Pancreas (tissue), 10 donors: Measurements from ENCODE around the gene CEP85L. TPM values are rescaled to one million over a fixed set of nuclear protein-coding genes. Genes with fewer than 3 reads are reported as not detected.

Experiments used
- ATAC-seq, 4 donors: fragments of 200-7000 bp; cut with Tn5 transposase; one replicate each; pipeline versions ENCODE4 v1.8.0 to v1.9.1; 2020; ENCODE audit warnings: mild to moderate bottlenecking in 4 of 4, moderate library complexity in 4 of 4
- DNase-seq, 6 donors: peaks; one replicate each; pipeline ENCODE4 v3.0.0-alpha.2; 2020
- FAIRE-seq: peaks from 2 replicates; lab custom pipeline; 2012; peaks lifted over from hg19 to GRCh38; lab: Jason Lieb, UNC
- H3K27ac ChIP-seq, 4 donors: fragments of 200-600 bp; sonication (generic); 1 replicate in 3 of 4; 2 replicates in 1 of 4; pipeline versions ENCODE4 v1.5.0 to v1.8.0; 2020
- H3K27me3 ChIP-seq, 4 donors: fragments of 200-600 bp; one replicate each; pipeline ENCODE4 v1.8.0; 2021
- H3K36me3 ChIP-seq, 3 donors: fragments of 200-600 bp; sonication (generic) in 1 of 3; one replicate each; pipeline versions ENCODE4 v1.5.0 to v1.8.0; 2020 to 2021
- H3K4me1 ChIP-seq, 3 donors: fragments of 200-600 bp; one replicate each; pipeline ENCODE4 v1.8.0; 2021
- H3K4me3 ChIP-seq, 4 donors: fragments of 200-600 bp; sonication (generic) in 2 of 4; one replicate each; pipeline versions ENCODE4 v1.5.0 to v1.8.0; 2020 to 2021
- H3K9me3 ChIP-seq, 4 donors: fragments of 200-600 bp; one replicate each; pipeline ENCODE4 v1.8.0; 2021
- WGBS, 2 donors: extraction: QIAGEN DNeasy Blood & Tissue Kit; methylation state at CpG; one replicate each; pipeline ENCODE4 v1.1.7; 2013; 5-methylcytosine and 5-hydroxymethylcytosine counted together
- intact Hi-C, 3 donors: fragments of 100-400 bp; cut with DNase I; formaldehyde crosslinking; loops; one replicate each; pipeline versions ENCODE4 v1.11.1 to v1.14.2; 2022
- polyA plus RNA-seq, 2 donors: library from polyadenylated mRNA; stranded (reverse); fragments of 200-250 nt; gene quantifications; one replicate each; pipeline ENCODE4 v1.2.3, GENCODE V29; 2013
- total RNA-seq, 6 donors: library from RNA; stranded (reverse); fragmentation: NEBNext Ultra II Directional in 4 of 6; extraction: Animal tissue kit (Norgen Biotek cat#: 25700) in 4 of 6; gene quantifications; one replicate each; pipeline versions ENCODE4 v1.2.1 to v1.2.4, GENCODE V29; 2021 to 2023
- TF ChIP-seq, protein P1 (sequence below), 4 donors: fragments of 200-600 bp; sonication (generic) in 3 of 4; IDR thresholded peaks; one replicate each; pipeline versions ENCODE4 v1.5.0 to v1.8.0; 2021; ENCODE audit warnings: antibody characterized with exemption in 4 of 4
- donor health status: healthy with polysubstance abuse.
- donor health status: DM: no; HTN: no; CAD: no; lungs with moderate emphysema.
- donor health status: DM: no; HTN: no; CAD: no.
- donor health status: control.
- donor health status: control.
- donor health status: Bipolar disorder and iron deficiency.
- donor health status: DM: yes; HTN: yes; CAD: no.
- donor health status: DM: no; HTN: no; CAD: no.
- donor health status: DM: no; HTN: no; CAD: no.
- donor health status: DM: yes; HTN: yes; CAD: no.

The CEP85L gene
- total and polyA plus RNA-seq, 8 donors: 1.1 to 8.1 (median 6.1) TPM

GRCh38 chr6:118468682-118469465 lies 182.5 kb downstream of the CEP85L start:
- FAIRE-seq (no peak), DNase-seq (no peak), ATAC-seq (peak in 2 of 4 donors; percentile 30 to 41)
- Histone ChIP-seq H3K4me3 (no peak overlapping the region), H3K36me3 (no peaks in the 10 kb centered on the region), H3K4me1 (no peaks in the 10 kb centered on the region), H3K27me3 (no peaks in the 10 kb centered on the region), H3K9me3 (no peaks in the 10 kb centered on the region), H3K27ac (no peak overlapping the region)
- 37 to 38% methylated on average over 4 of the region's 4 CpGs for WGBS, 2 donors
- TF ChIP-seq, protein P1, sequence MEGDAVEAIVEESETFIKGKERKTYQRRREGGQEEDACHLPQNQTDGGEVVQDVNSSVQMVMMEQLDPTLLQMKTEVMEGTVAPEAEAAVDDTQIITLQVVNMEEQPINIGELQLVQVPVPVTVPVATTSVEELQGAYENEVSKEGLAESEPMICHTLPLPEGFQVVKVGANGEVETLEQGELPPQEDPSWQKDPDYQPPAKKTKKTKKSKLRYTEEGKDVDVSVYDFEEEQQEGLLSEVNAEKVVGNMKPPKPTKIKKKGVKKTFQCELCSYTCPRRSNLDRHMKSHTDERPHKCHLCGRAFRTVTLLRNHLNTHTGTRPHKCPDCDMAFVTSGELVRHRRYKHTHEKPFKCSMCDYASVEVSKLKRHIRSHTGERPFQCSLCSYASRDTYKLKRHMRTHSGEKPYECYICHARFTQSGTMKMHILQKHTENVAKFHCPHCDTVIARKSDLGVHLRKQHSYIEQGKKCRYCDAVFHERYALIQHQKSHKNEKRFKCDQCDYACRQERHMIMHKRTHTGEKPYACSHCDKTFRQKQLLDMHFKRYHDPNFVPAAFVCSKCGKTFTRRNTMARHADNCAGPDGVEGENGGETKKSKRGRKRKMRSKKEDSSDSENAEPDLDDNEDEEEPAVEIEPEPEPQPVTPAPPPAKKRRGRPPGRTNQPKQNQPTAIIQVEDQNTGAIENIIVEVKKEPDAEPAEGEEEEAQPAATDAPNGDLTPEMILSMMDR (IDR thresholded peaks at IDR 0.05): no peak
- intact Hi-C loops: no loop called here

DNA sequence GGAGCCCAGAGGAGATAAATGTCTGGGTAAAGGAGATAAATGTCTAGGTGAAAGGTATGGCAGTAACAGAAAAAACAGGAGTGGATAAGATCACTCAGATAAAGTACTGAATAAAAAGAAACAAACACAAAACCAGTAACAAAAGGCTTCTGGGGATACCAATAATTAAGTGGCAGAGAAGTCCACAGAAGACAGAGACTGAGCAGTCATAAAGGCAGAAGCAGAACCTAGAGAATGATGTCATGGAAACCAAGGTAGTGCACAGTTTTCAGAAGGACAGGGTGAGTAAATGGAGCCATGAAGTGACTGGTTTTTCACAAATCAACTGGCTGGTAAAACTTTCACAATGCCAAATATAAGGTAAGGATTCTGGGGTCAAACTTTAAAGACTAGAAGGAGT lies 184.2 kb downstream of the CEP85L start:
- ATAC-seq: no peak
- no peaks in the 10 kb centered on the region for H3K9me3 ChIP-seq
- FAIRE-seq: no peak
- H3K4me3 ChIP-seq: no peak overlapping the region
- intact Hi-C loops: no loop called here
- H3K4me1 ChIP-seq: no peaks in the 10 kb centered on the region
- no peaks in the 10 kb centered on the region for H3K36me3 ChIP-seq
- H3K27ac ChIP-seq: no peak overlapping the region
- no peaks in the 10 kb centered on the region for H3K27me3 ChIP-seq
- TF ChIP-seq, protein P1 (IDR thresholded peaks at IDR 0.05): no peak
- no peak for DNase-seq

DNA sequence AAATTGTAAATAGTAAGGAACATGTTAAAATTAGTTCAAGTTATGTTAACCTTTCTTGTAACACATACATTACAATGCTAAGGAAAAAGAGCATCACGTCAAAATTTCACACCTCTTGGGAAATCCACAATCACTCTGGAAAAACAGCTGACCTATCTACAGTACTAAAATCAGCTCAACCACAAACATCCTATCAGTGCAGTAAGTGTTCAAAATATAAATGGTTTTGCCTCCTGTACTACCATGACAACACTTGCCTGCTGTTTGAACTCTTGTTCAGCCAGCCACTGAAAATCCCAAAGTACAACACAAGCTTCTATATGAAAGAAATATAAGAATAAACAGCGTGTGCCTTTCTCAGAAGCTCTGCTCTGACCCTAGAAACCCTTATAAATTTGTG lies 186.8 kb downstream of the CEP85L start:
- DNase-seq (no peak), FAIRE-seq (no peak)
- H3K36me3 ChIP-seq: no peaks in the 10 kb centered on the region

GRCh38 chr6:118460958-118461470 lies 190.4 kb downstream of the CEP85L start:
- no peak for FAIRE-seq
- WGBS, 2 donors: 86% methylated on average over 2 of the region's 2 CpGs

More for the DNA sequence above, 186.8 kb downstream of the CEP85L start:
- H3K4me3 ChIP-seq: no peak overlapping the region
- TF ChIP-seq, protein P1 (IDR thresholded peaks at IDR 0.05): no peak
- 97 to 99% methylated on average over 2 of the region's 2 CpGs for WGBS, 2 donors
- no peaks in the 10 kb centered on the region for H3K4me1 ChIP-seq
- ATAC-seq: no peak
- intact Hi-C loops: no loop called here
- no peak overlapping the region for H3K27ac ChIP-seq
- no peaks in the 10 kb centered on the region for H3K27me3 ChIP-seq
- H3K9me3 ChIP-seq: no peaks in the 10 kb centered on the region

More at GRCh38 chr6:118460958-118461470, 190.4 kb downstream of the CEP85L start:
- DNase-seq (no peak), ATAC-seq (no peak)
- Histone ChIP-seq H3K4me1 (no peaks in the 10 kb centered on the region), H3K4me3 (no peak overlapping the region), H3K27ac (no peak overlapping the region), H3K36me3 (no peaks in the 10 kb centered on the region), H3K9me3 (no peaks in the 10 kb centered on the region), H3K27me3 (no peaks in the 10 kb centered on the region)
- intact Hi-C loops: no loop called here
- TF ChIP-seq, protein P1 (IDR thresholded peaks at IDR 0.05): no peak
